ENCODE data around the gene AZIN2.
"Not testable (repeated sequence)": the region's sequence is repeated elsewhere in the genome, so short reads cannot be mapped to it uniquely, and the experiment has no call there.

AZIN2 gene

GRCh38 chr1:33098371-33098770 lies 17.4 kb downstream of the AZIN2 start:
- no peaks in the 10 kb centered on the region for H3K36me3 ChIP-seq (ENCODE audit: low read length)
- H3K27me3 ChIP-seq (ENCODE audit: low read length), result no peaks in the 10 kb centered on the region
- no peak for TF ChIP-seq EZH2phosphoT487 (conservative IDR thresholded peaks at IDR 0.05; ENCODE audit: low read length)
- TF ChIP-seq CTCF (IDR thresholded peaks at IDR 0.05; ENCODE audit: insufficient read depth, low read length, poor library complexity, severe bottlenecking), result no peak
- H3K4me2 ChIP-seq (ENCODE audit: low read depth, low read length, poor library complexity, severe bottlenecking), result no peak overlapping the region
- no peaks in the 10 kb centered on the region for H3K9me3 ChIP-seq (ENCODE audit: insufficient read depth, low read length)
- H3K27ac ChIP-seq (ENCODE audit: low read depth, low read length), result no peak overlapping the region
- no peak overlapping the region for H2AFZ ChIP-seq (ENCODE audit: low read depth, low read length, severe bottlenecking)
- no peak overlapping the region for H3K4me3 ChIP-seq (ENCODE audit: insufficient read depth, low read length, poor library complexity, severe bottlenecking)
- H3K9ac ChIP-seq (ENCODE audit: low read length), result no peak overlapping the region
- H4K20me1 ChIP-seq (ENCODE audit: low read depth, low read length), result no peaks in the 10 kb centered on the region
- H3K9me2 ChIP-seq (replicated peaks; ENCODE audit: insufficient read depth, low read length), result no peaks in the 10 kb centered on the region
- no peaks in the 10 kb centered on the region for H3F3A ChIP-seq (ENCODE audit: insufficient read depth)
- H3K79me2 ChIP-seq (ENCODE audit: insufficient read depth, low read length), result no peaks in the 10 kb centered on the region

- Histone ChIP-seq H3K4me2 (ENCODE audit: low read depth, low read length, poor library complexity, severe bottlenecking) (no peak overlapping the region), H3K27me3 (ENCODE audit: low read length) (no peaks in the 10 kb centered on the region), H3K9ac (ENCODE audit: low read length) (no peak overlapping the region), H3K9me2 (replicated peaks; ENCODE audit: insufficient read depth, low read length) (no peaks in the 10 kb centered on the region), H3K9me3 (ENCODE audit: insufficient read depth, low read length) (no peaks in the 10 kb centered on the region), H3F3A (ENCODE audit: insufficient read depth) (no peaks in the 10 kb centered on the region), H2AFZ (ENCODE audit: low read depth, low read length, severe bottlenecking) (no peak overlapping the region), H3K36me3 (ENCODE audit: low read length) (no peaks in the 10 kb centered on the region), H3K4me3 (ENCODE audit: insufficient read depth, low read length, poor library complexity, severe bottlenecking) (no peak overlapping the region), H3K27ac (ENCODE audit: low read depth, low read length) (no peak overlapping the region), H4K20me1 (ENCODE audit: low read depth, low read length) (no peaks in the 10 kb centered on the region), H3K79me2 (ENCODE audit: insufficient read depth, low read length) (no peaks in the 10 kb centered on the region)
- TF ChIP-seq CTCF (IDR thresholded peaks at IDR 0.05; ENCODE audit: insufficient read depth, low read length, poor library complexity, severe bottlenecking), result no peak
- TF ChIP-seq EZH2phosphoT487 (conservative IDR thresholded peaks at IDR 0.05; ENCODE audit: low read length), result no peak
Observed at GRCh38 chr1:33099290-33100118, 18.6 kb downstream of the AZIN2 start.

- not testable (repeated sequence) for H3K27ac ChIP-seq (ENCODE audit: low read depth, low read length); H4K20me1 ChIP-seq (ENCODE audit: low read depth, low read length); H2AFZ ChIP-seq (ENCODE audit: low read depth, low read length, severe bottlenecking); H3K79me2 ChIP-seq (ENCODE audit: insufficient read depth, low read length); H3K27me3 ChIP-seq (ENCODE audit: low read length); H3K9me3 ChIP-seq (ENCODE audit: insufficient read depth, low read length); H3K9me2 ChIP-seq (replicated peaks; ENCODE audit: insufficient read depth, low read length); H3K9ac ChIP-seq (ENCODE audit: low read length); H3K4me3 ChIP-seq (ENCODE audit: insufficient read depth, low read length, poor library complexity, severe bottlenecking); H3K4me2 ChIP-seq (ENCODE audit: low read depth, low read length, poor library complexity, severe bottlenecking); H3F3A ChIP-seq (ENCODE audit: insufficient read depth); H3K36me3 ChIP-seq (ENCODE audit: low read length)
Observed at GRCh38 chr1:33100119-33100415, 19.1 kb downstream of the AZIN2 start.

- H3K36me3 ChIP-seq (ENCODE audit: low read length), result no peaks in the 10 kb centered on the region
- no peaks in the 10 kb centered on the region; the same call in 1 of the 2 replicates for H4K20me1 ChIP-seq (ENCODE audit: low read depth, low read length)
- peaks cover 4% of the 10 kb centered on the region; the same call in 1 of the 2 replicates for H3K9me3 ChIP-seq (ENCODE audit: insufficient read depth, low read length)
- no peak overlapping the region for H3K27ac ChIP-seq (ENCODE audit: low read depth, low read length)
- H2AFZ ChIP-seq (ENCODE audit: low read depth, low read length, severe bottlenecking), result no peak overlapping the region
- no peak overlapping the region for H3K4me2 ChIP-seq (ENCODE audit: low read depth, low read length, poor library complexity, severe bottlenecking)
- no peak overlapping the region for H3K9ac ChIP-seq (ENCODE audit: low read length)
- TF ChIP-seq CTCF (IDR thresholded peaks at IDR 0.05; ENCODE audit: insufficient read depth, low read length, poor library complexity, severe bottlenecking), result no peak
- TF ChIP-seq EZH2phosphoT487 (conservative IDR thresholded peaks at IDR 0.05; ENCODE audit: low read length), result no peak
- no peaks in the 10 kb centered on the region for H3F3A ChIP-seq (ENCODE audit: insufficient read depth)
- H3K9me2 ChIP-seq (replicated peaks; ENCODE audit: insufficient read depth, low read length), result no peaks in the 10 kb centered on the region
- H3K79me2 ChIP-seq (ENCODE audit: insufficient read depth, low read length), result no peaks in the 10 kb centered on the region
- H3K4me3 ChIP-seq (ENCODE audit: insufficient read depth, low read length, poor library complexity, severe bottlenecking), result no peak overlapping the region
- no peaks in the 10 kb centered on the region for H3K27me3 ChIP-seq (ENCODE audit: low read length)
Observed at GRCh38 chr1:33110477-33110876, 29.5 kb downstream of the AZIN2 start.

All from SU-DHL-6 (cell line).